AG09319 (cell line): Measurements from ENCODE around the gene LRP5.

Experiments
- DNase-seq: peaks from one replicate; pipeline ENCODE4 v3.0.0-alpha.2; 2010; ENCODE audit warnings: low read depth; ENCODE audit errors: extremely low read depth
- TF ChIP-seq, protein P1 (sequence below): IDR thresholded peaks from 2 replicates; pipeline ENCODE4 v1.5.1; 2011; ENCODE audit warnings: low read depth, mild to moderate bottlenecking, inconsistent platforms, low read length, moderate library complexity

Gene LRP5

GRCh38 chr11:68303083-68303482 is 9.3 kb upstream of the LRP5 start:
- TF ChIP-seq, protein P1, sequence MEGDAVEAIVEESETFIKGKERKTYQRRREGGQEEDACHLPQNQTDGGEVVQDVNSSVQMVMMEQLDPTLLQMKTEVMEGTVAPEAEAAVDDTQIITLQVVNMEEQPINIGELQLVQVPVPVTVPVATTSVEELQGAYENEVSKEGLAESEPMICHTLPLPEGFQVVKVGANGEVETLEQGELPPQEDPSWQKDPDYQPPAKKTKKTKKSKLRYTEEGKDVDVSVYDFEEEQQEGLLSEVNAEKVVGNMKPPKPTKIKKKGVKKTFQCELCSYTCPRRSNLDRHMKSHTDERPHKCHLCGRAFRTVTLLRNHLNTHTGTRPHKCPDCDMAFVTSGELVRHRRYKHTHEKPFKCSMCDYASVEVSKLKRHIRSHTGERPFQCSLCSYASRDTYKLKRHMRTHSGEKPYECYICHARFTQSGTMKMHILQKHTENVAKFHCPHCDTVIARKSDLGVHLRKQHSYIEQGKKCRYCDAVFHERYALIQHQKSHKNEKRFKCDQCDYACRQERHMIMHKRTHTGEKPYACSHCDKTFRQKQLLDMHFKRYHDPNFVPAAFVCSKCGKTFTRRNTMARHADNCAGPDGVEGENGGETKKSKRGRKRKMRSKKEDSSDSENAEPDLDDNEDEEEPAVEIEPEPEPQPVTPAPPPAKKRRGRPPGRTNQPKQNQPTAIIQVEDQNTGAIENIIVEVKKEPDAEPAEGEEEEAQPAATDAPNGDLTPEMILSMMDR: no peak
- DNase-seq: no peak

DNA sequence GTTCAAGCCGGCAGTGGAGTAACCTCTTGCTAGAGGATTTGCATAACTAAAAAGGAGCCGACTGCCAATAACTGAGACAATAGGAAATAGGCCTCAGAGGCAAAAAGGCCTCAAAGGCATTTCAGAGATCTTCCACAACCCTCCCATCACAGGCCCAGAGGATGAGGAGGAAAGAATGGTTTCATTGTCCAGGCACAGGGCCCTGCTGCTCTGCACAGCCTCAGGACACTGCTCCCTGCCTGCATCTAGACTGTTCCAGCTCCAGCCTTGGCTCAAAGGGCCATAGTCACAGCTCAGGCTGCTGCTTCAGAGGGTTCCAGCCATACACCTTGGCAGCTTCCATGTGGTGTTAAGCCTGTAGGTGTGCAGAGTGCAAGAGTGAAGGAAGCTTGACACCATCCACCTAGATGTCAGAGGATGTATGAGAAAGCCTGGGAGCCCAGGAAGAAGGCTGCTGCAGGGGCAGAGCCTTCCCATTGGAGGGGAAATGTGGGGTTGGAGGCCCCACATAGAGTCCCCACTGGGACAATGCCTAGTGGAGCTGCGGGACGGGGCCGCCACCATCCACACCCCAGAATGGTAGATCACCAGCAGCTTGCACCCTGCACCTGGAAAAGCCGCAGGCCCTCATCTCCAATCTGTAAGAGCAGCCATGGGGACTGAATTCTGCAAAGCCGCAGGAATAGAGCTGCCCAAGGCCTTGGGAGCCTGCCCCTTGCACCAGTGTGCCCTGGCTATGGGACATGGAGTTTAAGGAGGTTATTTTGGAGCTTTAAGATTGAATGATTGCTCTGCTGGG is 8.2 kb upstream of the LRP5 start:
- DNase-seq: no peak
- TF ChIP-seq, protein P1: no peak

DNA sequence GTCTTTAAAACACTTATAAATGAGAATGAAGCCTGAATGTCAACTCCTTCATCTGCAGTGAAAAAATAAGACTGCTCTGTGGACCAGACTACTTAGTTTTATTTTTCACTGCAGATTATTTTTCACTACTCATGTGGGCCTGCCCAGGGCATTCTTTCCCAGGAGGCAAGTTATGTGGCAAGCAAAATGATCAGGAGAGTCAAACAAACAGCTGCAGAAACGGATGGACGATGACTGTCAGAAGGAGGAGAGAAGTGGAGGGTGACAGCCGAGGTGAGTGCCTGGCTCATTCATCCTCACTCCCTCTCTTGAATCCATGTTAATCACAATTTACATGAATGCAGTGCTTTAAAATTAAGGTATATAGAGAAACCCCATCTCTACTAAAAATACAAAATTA is 5.8 kb upstream of the LRP5 start:
- no peak for DNase-seq
- TF ChIP-seq, protein P1: no peak

GRCh38 chr11:68308068-68308467 is 4.3 kb upstream of the LRP5 start:
- TF ChIP-seq, protein P1: no peak
- no peak for DNase-seq

GRCh38 chr11:68309621-68310185 is 2.7 kb upstream of the LRP5 start:
- no peak for DNase-seq
- TF ChIP-seq, protein P1: no peak

GRCh38 chr11:68311160-68312116 is 953 bp upstream of the LRP5 start:
- no peak for DNase-seq
- TF ChIP-seq, protein P1: no peak
